Activated B cell treated with CpG ODN at 0.5 μM for 24 hours (primary cell): ENCODE data around the gene MPLKIP. TPM values are rescaled to one million over a fixed set of nuclear protein-coding genes. Genes with fewer than 3 reads are reported as not detected.
"Not testable (repeated sequence)": the region's sequence is repeated elsewhere in the genome, so short reads cannot be mapped to it uniquely, and the experiment has no call there.

Experiments
- ATAC-seq: fragments of 200-7000 bp; cut with Tn5 transposase; one replicate; pipeline ENCODE4 v1.10.0; 2021; ENCODE audit warnings: low read depth, mild to moderate bottlenecking, moderate library complexity
- CTCF ChIA-PET: fragments of 350-600 bp; sonication (Branson Sonifier 250); formaldehyde crosslinking; loops from one replicate; lab custom pipeline; 2021; ENCODE audit warnings: antibody characterized with exemption; lab: Charles Lee
- POLR2A ChIA-PET: fragments of 350-600 bp; sonication (Branson Sonifier 250); formaldehyde crosslinking; loops from one replicate; lab custom pipeline; 2021; ENCODE audit warnings: antibody characterized with exemption; lab: Charles Lee
- DNase-seq: peaks from one replicate; pipeline ENCODE4 v3.0.0; 2022
- H3K27ac Mint-ChIP-seq: one replicate; pipeline ENCODE4 v1.8.0; 2020; ENCODE audit warnings: mixed read lengths
- H3K27me3 Mint-ChIP-seq: one replicate; pipeline ENCODE4 v1.8.0; 2021; ENCODE audit warnings: mixed read lengths
- H3K36me3 Mint-ChIP-seq: one replicate; pipeline ENCODE4 v1.8.0; 2021; ENCODE audit warnings: low read depth, mixed read lengths
- H3K4me1 Mint-ChIP-seq: one replicate; pipeline ENCODE4 v1.8.0; 2021; ENCODE audit warnings: mixed read lengths
- H3K4me3 Mint-ChIP-seq: one replicate; pipeline ENCODE4 v1.8.0; 2020; ENCODE audit warnings: mild to moderate bottlenecking, mixed read lengths
- H3K9me3 Mint-ChIP-seq: one replicate; pipeline ENCODE4 v1.8.0; 2020; ENCODE audit warnings: mixed read lengths
- intact Hi-C: fragments of 100-400 bp; cut with micrococcal nuclease; formaldehyde crosslinking; loops from one replicate; pipeline ENCODE4 v1.15.1; 2024
- total RNA-seq: library from RNA; stranded (reverse); gene quantifications from 2 replicates; pipeline ENCODE4 v1.2.3, GENCODE V29; 2022
- TF ChIP-seq, protein P1 (sequence below): fragments of 200-600 bp; IDR thresholded peaks from one replicate; pipeline ENCODE4 v1.8.0; 2022; ENCODE audit warnings: antibody characterized with exemption, mild to moderate bottlenecking

MPLKIP gene
- total RNA-seq, 1 donor from 2014 or later = 29.9 TPM

DNA sequence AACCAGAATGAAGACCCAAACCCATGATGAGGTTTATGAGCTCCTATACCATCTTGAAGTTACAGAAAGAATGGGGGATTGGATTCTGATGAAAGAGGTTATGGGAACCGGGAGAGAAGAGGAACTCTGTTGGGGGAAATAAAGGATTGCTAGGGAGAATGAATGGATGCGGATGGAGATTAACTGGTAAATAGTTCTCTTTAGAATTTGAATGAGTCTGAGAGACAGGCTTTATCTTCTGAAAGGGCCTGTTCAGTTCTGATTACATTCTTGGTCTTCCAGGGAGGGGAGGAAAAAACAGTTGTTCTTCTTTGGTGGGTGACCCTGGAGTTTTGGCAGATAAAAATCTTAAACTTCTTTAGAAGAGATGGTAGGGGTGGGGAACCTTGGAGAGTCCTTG lies 14.2 kb upstream of the MPLKIP start:
- ChIA-PET POLR2A (no interaction called here), CTCF (no interaction called here)
- no peak overlapping the region for H3K4me3 Mint-ChIP-seq
- H3K4me1 Mint-ChIP-seq = no peaks in the 10 kb centered on the region
- H3K36me3 Mint-ChIP-seq = no peaks in the 10 kb centered on the region
- DNase-seq (no peak), ATAC-seq (no peak)
- H3K27me3 Mint-ChIP-seq = peaks cover 18% of the 10 kb centered on the region
- intact Hi-C loops = no loop called here
- TF ChIP-seq, protein P1, sequence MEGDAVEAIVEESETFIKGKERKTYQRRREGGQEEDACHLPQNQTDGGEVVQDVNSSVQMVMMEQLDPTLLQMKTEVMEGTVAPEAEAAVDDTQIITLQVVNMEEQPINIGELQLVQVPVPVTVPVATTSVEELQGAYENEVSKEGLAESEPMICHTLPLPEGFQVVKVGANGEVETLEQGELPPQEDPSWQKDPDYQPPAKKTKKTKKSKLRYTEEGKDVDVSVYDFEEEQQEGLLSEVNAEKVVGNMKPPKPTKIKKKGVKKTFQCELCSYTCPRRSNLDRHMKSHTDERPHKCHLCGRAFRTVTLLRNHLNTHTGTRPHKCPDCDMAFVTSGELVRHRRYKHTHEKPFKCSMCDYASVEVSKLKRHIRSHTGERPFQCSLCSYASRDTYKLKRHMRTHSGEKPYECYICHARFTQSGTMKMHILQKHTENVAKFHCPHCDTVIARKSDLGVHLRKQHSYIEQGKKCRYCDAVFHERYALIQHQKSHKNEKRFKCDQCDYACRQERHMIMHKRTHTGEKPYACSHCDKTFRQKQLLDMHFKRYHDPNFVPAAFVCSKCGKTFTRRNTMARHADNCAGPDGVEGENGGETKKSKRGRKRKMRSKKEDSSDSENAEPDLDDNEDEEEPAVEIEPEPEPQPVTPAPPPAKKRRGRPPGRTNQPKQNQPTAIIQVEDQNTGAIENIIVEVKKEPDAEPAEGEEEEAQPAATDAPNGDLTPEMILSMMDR = no peak
- no peaks in the 10 kb centered on the region for H3K9me3 Mint-ChIP-seq
- H3K27ac Mint-ChIP-seq = no peak overlapping the region

DNA sequence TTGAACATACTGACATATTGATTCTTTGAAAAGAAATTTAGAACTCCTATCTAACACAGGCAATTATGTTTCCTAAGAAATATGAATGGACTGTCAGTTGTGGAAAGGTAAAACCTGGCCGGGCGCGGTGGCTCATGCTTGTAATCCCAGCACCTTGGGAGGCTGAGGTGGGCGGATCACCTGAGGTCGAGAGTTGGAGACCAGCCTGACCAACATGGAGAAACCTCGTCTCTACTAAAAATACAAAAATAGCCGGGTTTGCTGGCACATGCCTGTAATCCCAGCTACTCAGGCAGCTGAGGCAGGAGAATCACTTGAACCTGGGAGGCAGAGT lies 13.8 kb upstream of the MPLKIP start:
- DNase-seq, H3K27ac Mint-ChIP-seq, H3K4me3 Mint-ChIP-seq, H3K36me3 Mint-ChIP-seq, H3K9me3 Mint-ChIP-seq, ATAC-seq, POLR2A ChIA-PET, CTCF ChIA-PET, intact Hi-C loops, H3K4me1 Mint-ChIP-seq: not testable (repeated sequence)
- peaks cover 23% of the 10 kb centered on the region for H3K27me3 Mint-ChIP-seq

GRCh38 chr7:40147371-40148246 lies 13.2 kb upstream of the MPLKIP start:
- H3K27ac Mint-ChIP-seq = no peak overlapping the region
- ChIA-PET POLR2A (no interaction called here), CTCF (no interaction called here)
- no peak for ATAC-seq
- no peaks in the 10 kb centered on the region for H3K9me3 Mint-ChIP-seq
- TF ChIP-seq, protein P1 = no peak
- peaks cover 23% of the 10 kb centered on the region for H3K27me3 Mint-ChIP-seq
- H3K4me1 Mint-ChIP-seq = no peaks in the 10 kb centered on the region
- no peak for DNase-seq
- H3K4me3 Mint-ChIP-seq = no peak overlapping the region
- no peaks in the 10 kb centered on the region for H3K36me3 Mint-ChIP-seq
- intact Hi-C loops = no loop called here

- H3K4me3 Mint-ChIP-seq, DNase-seq, intact Hi-C loops, H3K9me3 Mint-ChIP-seq, ATAC-seq, POLR2A ChIA-PET, H3K36me3 Mint-ChIP-seq, H3K27ac Mint-ChIP-seq, CTCF ChIA-PET, H3K4me1 Mint-ChIP-seq: not testable (repeated sequence)
- peaks cover 21% of the 10 kb centered on the region for H3K27me3 Mint-ChIP-seq
These were observed 11.2 kb upstream of the MPLKIP start for GRCh38 chr7:40145596-40146130.

DNA sequence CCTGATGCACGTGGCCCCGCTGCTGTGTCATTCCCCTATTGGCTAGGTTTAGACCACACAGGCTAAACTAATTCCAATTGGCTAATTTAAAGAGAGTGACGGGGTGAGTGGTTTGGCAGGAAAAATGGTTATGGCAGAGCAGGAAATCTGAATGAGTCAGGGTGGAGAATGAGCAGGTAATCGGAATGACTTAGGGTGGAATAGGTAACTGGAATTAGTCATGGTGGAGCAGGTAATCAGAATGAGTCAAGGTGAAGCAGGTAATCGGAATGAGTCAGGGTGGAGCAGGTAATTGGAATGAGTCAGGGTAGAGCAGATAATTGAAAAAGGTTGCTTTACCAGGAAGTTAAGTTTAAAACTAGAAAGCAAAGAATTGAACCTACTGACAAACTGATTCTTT lies 7.5 kb upstream of the MPLKIP start:
- POLR2A ChIA-PET = not testable (repeated sequence)

DNA sequence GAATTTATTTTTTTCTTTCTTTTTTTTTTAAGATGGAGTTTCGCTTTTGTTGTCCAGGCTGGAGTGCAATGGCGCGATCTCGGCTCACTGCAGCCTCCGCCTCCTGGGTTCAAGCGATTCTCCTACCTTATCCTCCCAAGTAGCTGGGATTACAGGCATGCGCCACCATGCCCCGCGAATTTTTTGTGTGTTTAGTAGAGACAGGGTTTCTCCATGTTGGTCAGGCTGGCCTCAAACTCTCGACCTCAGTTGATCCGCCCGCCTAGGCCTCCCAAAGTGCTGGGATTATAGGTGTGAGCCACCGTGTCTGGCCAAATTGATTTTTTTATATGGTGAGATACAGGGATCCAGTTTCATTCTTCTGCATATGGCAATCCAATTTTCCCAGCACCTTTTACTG lies 5.5 kb upstream of the MPLKIP start:
- H3K27me3 Mint-ChIP-seq = peaks cover 10% of the 10 kb centered on the region
- H3K9me3 Mint-ChIP-seq, POLR2A ChIA-PET, ATAC-seq, DNase-seq, CTCF ChIA-PET, H3K36me3 Mint-ChIP-seq, H3K4me1 Mint-ChIP-seq, H3K4me3 Mint-ChIP-seq, H3K27ac Mint-ChIP-seq: not testable (repeated sequence)
- intact Hi-C loops = loop anchor here (10.0 kb wide), 2 partner anchors 1565 to 1965 kb away; partner anchors contain the start of genes INHBA and STARD3NL

More for the DNA sequence above, 7.5 kb upstream of the MPLKIP start:
- H3K9me3 Mint-ChIP-seq, H3K27ac Mint-ChIP-seq, H3K4me3 Mint-ChIP-seq, DNase-seq, ATAC-seq, CTCF ChIA-PET, H3K4me1 Mint-ChIP-seq, intact Hi-C loops, H3K36me3 Mint-ChIP-seq: not testable (repeated sequence)
- peaks cover 12% of the 10 kb centered on the region for H3K27me3 Mint-ChIP-seq

DNA sequence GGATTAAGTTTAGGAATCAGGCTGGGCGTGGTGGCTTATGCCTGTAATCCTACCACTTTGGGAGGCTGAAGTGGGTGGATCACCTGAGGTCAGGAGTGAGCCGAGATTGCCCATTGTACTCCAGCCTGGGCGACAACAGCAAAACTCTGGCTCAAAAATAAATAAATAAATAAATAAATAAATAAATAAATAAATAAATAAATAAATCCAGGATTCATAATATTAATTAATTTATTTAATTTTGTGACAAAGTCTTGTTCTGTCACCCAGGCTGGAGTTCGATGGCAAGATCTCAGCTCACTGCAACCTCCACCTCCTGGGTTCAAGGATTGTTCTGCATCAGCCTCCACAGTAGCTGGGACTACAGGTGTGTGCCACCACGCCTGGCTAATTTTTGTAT lies 4.6 kb upstream of the MPLKIP start:
- ChIA-PET POLR2A (no interaction called here), CTCF (no interaction called here)
- TF ChIP-seq, protein P1 = no peak
- Mint-ChIP-seq H3K9me3 (peaks cover 5% of the 10 kb centered on the region), H3K4me3 (no peak overlapping the region), H3K4me1 (peaks cover 5% of the 10 kb centered on the region), H3K27ac (no peak overlapping the region), H3K36me3 (peaks cover 3% of the 10 kb centered on the region), H3K27me3 (peaks cover 5% of the 10 kb centered on the region)
- DNase-seq = no peak
- intact Hi-C loops = loop anchor here (10.0 kb wide), 2 partner anchors 1566 to 1964 kb away; partner anchors contain the start of genes INHBA and STARD3NL
- ATAC-seq = no peak
